GM19023 (cell line): ENCODE measurements around the gene MLEC.
A peak's percentile ranks its signal among the peaks of the same experiment; 100 is the strongest.

Experiments used
- ATAC-seq: cut with Tn5 transposase; IDR thresholded peaks from one replicate; pipeline ENCODE4 v1.9.1; 2021; ENCODE audit warnings: mild to moderate bottlenecking, moderate library complexity; ENCODE audit not compliant: unreplicated experiment

Gene MLEC, protein sequence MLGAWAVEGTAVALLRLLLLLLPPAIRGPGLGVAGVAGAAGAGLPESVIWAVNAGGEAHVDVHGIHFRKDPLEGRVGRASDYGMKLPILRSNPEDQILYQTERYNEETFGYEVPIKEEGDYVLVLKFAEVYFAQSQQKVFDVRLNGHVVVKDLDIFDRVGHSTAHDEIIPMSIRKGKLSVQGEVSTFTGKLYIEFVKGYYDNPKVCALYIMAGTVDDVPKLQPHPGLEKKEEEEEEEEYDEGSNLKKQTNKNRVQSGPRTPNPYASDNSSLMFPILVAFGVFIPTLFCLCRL

DNA sequence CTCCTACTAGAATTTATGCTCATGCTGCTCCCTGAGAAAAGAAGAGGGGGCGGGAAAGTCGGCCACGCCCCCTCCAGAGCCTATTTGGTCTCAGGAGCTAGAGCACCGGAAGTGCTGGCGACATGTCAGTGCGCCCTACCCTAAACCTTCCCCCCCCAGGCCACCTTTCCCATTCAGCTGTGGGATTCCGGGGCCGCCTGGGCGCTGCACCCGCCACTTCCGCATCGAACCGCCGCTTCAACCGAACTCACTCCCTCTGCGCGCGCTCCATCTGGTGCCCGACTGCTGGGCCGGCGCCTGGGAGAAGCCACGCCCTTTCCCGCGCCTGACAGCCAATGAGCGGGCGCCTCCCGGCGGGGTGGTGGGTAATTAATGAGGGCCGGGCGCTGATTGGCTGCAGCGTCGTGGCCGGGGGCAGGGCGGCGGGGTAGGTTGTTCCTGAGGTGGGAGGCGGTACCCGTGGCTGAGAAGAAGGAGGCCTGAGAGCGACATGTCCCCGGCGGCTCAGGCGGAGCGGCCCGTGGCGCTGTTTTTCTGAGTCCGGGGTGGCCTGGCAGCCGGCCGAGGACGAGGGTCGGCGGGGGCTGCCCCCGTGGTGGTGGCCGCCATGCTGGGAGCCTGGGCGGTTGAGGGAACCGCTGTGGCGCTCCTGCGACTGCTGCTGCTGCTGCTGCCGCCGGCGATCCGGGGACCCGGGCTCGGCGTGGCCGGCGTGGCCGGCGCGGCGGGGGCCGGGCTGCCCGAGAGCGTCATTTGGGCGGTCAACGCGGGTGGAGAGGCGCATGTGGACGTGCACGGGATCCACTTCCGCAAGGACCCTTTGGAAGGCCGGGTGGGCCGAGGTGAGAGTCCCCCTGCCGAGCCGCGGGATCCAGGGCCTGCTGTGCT, at the start of gene MLEC:
MLEC (plus strand) TSS at position 460 of the 888 bp plus-strand sequence; CDS start at position 608, 148 bp downstream.
- ATAC-seq = peak; percentile 66

DNA sequence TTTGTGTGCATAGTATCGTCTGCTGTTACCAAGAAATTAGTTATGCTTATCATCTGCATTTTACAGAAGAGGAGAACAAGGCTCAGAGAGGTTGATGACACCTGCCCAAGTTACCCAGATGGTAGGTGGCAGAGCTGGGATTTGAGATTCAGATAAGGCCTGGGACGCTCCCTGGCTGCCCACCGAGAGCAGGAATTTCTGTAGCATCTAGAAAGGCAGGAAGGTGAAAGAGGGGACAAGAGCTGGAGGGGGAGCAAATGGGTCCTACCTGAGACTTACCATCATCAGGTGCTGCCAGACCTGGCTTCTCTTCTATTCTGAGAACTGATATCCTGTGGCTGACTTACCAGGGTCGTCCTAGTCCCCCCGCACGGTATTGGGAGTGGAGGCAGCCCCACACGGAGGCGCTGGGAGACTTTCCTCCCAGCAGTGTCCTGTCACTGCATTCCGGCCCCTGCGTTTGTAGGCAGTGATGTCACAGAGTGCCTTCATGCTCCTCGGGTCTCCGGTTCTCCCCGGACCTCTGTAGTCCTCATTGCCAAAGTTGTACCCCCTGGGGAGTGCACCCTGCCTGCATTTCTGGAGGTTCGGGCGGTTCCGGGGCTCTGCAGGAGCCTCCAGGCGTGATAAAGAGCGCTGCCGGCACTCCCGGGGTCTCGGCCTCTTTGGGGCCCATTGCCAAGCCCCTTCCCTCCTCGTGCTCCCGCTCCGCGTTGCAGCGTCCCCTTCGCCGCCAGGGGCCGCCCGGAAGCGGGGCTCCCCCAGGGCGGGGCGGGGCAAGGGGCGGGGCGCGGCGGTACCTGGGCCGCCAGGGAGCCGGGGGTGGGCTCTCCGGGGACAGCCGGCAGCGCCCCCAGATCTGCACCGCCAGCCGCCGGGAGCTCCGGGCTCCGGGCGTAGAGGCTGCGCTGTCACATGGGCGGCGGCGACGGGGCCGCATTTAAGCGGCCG, 46.9 kb upstream of the MLEC start, which contains the start of gene CABP1:
CABP1 (plus strand) TSS at position 856 of the 951 bp plus-strand sequence; CDS start at position 916, 60 bp downstream.
- peak; percentile 64 for ATAC-seq

DNA sequence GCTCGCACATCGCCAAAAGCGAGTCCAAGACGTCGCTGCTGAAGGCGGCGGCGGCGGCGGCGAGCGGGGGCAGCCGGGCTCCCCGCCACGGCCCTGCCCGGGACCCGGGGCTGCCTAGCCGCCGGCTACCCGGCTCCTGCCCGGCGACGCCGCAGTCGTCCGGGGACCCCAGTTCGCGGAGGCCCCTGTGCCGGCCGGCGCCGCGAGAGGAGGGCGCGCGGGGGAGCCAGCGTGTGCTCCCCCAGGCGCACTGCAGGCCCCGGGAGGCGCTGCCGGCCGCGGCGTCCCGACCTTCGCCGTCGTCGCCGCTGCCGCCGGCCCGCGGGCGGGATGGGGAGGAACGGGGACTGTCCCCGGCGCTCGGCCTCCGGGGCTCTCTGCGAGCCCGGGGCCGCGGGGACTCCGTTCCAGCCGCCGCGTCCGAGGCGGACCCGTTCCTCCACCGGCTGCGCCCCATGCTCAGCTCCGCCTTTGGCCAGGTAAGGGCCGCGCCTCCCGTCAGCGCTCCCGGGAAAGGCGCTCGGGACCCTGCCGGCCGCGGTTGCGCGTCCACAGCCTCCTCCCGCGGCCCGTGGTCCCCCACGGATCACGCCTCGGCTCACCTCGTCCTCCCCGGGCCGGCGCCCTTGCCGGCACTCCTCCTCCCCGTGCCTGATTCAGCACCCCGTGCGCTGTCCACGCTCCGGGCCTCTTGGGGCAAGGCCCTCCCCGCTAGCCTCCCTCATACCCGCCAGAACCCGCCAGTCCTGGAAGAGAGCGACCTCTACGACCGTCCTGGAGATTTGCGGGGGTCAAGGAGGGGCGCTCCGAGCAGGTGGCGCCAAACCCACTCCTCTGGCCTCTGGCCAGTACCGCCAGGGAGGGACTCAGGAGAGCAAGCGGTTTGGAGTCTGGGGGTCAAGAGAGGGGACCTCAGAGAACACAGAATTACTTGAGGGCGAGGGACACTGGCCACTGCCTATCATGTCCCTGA, 45.8 kb upstream of the MLEC start:
- ATAC-seq = peak; percentile 53

DNA sequence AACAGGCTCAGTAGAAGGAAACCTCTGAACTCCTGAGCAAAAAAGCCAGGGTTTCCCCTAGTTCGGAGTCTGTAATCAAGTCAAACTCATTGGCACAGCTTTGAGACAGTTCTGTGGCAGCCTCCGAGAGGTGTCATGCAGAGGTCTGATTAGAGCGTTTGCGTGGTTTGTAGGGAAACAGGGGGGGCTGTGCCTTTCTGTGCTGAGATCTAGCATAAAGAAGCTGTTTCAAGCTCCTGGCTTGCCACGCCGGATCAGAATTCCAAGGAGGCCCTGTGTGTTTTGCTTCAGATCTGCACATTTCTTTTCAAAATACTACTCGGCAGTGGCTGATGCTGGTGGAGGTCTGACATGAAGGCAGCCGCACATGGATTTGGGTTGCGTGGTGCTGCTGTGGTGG, 44.8 kb upstream of the MLEC start:
- ATAC-seq = no peak

DNA sequence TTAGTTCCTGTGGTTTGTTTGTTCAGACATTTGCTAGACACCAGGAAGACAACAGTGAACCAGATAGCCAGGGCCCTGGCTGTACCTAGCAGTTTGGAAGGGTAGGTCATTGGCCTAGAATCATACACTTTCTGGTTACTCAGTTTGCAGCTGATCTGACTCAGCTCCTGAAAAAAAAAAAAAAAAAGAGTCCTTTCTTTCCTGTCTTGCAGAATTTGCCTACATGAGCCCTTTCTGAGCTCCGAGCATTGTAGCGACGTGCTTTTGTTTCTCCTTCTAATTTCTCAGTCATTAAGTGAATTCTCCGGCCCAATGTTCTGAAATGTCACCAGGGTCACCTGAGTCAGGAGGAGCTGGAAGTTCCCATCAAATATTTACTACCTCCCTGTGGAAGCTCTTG, 44.1 kb upstream of the MLEC start:
- no peak for ATAC-seq

DNA sequence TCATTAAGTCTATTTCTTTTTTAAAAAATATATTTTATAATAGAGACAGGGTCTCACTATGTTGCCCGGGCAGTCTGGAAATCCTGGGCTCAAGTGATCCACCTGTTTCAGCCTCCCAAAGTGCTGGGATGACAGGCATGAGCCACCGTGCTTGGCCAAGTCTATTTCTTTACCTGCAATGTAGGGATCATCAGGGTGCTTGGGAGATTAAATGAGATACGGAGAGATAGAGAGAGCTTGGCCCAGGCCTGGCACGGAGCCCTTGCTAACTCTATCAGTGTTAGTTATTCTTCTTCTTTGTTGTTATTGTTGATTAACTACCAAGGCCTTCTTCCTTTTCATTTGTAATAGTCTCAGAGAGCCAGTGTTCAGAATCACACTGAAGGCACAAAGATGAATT, 43.4 kb upstream of the MLEC start:
- no peak for ATAC-seq

DNA sequence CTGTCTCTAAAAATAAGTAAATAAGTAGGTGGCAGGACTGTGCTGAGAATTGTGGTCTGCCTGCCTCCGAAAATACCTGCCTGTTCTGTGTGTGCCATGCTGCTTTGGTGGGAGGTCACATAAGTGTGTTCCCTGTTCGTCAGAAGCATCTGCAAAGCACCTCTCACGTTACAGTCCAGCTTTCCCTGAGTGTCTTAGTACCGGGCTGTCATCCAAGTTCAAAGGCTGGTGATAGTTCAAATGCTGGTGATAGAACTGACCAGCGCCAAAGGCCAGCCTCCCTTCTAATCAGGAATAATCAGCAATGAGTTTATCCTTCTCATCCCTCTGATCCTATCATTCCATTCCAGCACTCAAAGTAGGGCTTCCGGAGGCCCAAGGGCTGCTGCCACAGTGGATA, 40.9 kb upstream of the MLEC start:
- ATAC-seq = no peak

DNA sequence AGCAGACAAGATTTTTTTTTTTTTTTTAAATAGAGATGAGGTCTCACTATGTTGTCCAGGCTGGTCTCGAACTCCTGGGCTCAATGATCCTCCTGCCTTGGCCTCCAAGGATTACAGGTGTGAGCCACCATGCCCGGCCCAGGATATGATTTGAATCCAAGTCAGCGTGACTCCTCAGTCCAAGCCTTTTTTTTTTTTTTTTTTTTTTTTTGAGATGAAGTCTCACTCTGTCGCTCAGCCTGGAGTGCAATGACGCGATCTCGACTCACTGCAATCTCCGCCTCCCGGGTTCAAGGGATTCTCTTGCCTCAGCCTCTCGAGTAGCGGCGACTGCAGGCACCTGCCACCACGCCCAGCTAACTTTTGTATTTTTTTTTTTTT, 39.6 kb upstream of the MLEC start:
- ATAC-seq = no peak

DNA sequence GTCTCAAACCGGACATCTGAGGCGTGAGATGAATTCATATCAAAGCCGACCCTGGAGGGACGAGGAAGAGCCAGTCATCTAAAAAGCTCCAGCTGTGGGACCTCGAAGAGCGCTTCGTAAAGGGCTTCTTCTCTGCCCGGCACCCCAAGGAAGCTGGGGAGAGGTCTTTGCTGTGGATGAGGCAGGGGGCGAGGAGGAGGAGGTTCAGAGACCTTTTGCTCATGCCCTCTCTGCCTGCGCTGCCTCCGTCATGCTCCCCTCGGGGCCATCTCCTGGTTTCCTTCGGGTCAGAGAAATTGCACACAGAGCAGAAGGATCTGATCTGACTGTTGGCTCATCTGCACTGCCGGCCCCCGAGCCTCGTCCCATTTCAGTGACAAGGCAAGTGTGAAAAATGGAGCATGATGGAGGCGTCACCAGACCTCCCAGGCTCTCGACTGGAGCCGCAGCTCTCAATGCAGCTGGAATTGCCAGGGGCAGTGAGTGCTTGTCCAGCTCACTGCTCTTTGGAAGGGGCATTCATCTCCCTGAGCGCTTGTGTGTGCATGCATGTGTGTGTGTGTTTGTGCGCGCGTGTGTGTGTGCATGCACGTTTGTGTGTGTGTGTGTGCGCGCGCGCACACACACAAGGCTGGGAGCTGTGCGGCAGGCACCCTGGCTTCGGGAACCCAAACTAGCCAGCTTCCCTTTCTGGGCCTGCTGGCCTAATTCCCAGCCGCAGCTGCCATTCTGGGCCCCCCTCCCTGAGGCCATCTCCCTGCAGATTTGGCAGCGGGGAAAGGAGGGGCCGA, 37.3 kb upstream of the MLEC start:
- ATAC-seq = no peak

DNA sequence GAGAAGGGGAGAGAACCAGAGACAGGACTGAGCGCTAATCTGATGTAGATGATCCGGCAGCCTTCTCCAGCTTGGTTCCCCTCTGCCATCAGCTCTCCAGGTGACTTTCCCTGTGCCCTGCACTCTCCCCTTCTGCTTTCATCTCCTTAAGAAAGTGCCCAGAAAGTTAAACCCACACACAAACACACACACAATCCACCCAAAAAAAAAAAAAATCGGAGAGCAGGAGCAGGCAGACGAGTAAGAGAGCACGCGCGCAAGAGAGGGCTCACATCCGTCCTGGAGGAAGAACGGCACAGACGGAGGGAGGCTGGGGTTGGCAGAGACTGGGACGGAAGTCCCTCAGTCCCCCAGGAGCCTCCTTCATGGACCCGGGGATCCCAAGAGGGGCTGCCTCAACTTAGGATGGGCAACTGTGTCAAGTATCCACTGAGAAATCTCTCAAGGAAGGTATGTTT, 36.7 kb upstream of the MLEC start:
- no peak for ATAC-seq

DNA sequence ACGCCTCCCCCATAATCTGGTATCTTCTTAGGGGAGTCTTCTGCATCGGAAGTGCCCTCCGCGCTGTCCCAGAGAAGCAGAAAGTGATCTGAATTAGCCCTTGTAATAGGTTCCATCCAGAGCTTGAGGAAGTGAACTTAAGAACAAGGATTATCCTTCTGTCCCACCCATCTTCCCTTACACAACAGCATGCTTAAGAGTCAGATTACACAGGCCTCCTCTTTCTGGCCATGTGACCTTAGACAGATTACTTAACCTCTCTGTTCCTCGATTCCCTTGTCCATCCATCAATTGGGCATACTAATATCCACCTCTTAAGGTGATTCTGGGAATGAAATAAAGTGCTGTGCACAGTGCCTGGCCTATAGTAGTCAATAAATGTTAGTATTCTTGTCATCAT, 35.1 kb upstream of the MLEC start:
- ATAC-seq = no peak

DNA sequence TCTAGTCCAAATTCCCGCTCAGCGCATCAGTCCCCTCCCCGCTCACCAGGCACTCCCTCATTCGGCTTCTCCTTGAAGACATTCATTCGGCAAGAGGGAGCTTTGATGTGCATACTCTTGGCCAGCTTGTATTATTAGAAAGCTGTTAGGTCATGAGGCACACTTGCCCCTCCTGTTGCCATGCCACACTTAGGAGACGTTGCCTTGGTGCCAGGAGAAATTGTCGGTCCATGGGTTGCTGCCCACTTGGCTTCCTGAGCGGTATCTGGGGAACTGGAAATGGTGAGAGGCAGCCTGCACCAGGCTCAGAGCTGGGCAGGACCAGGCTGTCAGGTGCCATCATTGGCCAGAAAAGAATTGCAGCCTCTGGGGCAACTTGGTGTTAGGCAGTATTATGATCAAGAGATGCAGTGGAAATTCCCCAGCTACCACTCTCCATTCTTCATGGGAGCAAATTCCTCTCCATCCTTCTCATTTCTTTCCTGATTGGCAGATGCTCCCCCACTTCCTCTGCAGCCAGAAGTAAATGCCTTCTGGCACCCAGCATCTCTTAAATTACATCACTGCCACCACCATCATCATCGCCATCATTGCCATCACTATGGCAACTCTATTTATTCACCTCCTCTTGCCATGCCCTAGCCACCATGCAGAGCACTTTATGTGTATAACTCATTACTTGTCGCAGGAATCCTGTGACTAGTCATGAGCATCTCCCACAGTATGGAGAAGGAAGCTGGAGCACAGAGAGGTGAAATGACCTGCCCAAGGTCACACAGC, 34.1 kb upstream of the MLEC start:
- no peak for ATAC-seq

DNA sequence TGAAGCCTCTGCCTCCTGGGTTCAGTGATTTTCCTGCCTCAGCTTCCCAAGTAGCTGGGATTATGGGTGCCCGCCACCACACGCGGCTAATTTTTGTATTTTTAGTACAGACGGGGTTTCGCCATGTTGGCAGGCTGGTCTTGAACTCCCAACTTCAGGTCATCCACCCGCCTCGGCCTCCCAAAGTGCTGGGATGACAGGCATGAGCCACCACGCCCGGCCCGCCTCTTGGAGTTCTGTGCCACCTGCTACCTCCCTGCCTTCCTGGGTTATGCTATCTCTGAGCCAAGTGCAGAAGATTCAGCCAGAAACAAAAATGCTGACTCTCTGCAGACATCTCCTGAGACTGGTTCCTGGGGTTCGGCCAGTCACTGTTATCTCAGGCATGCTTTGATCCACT, 33.3 kb upstream of the MLEC start:
- ATAC-seq = no peak

DNA sequence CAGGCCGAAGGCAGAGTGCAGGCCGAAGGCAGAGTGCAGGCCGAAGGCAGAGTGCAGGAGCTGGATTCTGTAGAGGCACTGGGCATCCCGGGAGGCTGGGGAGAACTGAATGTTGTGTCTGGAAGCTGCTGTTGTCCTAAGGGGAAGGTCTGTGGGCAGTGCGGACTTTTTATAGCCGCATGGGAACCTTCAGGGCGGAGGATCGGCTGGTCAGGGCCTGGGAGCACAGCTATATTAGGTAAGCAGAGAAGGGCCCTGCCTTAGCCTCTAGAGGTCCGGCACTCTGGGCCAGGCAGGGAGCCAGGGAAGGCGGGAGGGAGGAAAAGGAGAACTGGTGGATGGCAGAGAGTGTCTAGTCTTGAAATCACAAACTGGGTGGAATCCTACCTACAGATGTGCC, 32.3 kb upstream of the MLEC start:
- no peak for ATAC-seq

DNA sequence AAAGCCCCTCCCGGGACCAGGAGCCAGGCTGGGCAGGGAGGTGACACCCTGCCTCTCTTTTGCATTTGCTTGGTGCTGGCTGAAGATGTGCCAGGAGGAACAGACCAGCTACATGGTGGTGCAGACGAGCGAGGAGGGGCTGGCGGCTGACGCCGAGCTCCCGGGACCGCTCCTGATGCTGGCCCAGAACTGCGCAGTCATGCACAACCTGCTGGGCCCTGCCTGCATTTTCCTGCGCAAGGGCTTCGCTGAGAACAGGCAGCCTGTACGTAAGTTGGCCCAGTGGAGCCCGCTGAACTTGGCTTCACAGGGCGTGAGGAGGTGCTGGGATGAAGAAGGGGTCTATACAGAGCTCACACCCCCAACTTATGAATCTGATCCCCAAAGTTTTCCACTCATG, 30.9 kb upstream of the MLEC start:
- ATAC-seq = no peak

DNA sequence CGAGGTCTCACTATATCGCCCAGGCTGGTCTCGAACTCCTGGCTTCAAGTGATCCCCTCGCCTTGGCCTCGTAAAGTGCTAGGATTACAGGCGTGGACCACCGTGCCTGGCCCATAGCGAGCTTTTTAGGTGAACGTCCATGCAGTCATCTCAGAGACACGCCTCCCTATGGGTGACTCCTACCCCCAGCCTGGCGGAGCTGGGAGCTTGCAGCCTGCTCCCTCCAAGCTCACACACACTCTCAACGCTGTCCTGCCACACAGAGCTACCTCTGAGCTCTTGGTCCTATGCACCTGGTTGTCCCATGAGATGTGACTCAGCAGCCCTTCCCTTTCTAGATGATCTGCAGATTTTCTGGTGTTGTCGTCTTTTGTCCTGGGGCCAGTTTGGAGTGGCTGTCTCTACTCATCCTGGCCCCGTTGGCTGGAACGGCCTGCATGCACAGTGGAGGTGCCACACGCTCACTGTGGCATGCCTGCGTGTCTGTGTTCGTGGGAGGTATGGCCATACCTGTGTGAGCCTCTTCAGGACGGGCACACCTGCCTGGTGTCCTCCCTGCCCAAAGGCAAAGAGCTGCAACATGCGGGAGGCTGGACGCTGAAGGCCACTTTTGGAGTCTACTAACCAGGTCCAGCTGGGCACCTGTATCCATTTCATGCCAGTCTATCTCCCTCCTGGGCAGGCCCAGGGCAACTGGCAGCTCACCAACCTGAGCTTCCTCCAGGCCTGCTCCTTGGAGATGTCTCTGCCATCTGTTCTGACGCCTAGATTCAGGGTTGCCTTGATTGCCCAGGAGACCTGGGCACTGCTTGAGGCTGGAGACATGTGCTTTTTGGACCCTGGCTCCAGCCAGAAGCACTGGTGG, 28.4 kb upstream of the MLEC start:
- ATAC-seq = no peak

DNA sequence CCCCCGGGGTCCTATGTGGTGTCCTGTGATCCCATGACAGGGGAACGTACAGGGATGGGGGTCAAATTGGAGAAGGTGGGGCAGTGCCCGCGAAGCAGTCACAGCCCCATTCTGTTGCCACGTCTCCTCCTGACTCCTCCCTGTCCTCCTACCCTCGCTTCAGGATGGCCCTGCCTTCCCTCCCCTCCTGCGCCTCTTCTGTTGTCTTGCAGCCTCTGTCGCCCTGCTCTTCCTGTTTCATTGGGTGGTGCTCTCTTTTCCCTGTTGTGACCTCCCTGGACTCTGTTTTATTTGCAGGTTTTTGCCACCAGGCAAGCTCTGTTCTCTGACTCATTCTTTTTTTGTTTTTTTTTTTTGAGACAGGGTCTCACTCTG, 27.8 kb upstream of the MLEC start:
- no peak for ATAC-seq
